K562 (cell line): Measurements from ENCODE around the gene RUSC2. TPM values are rescaled to one million over a fixed set of nuclear protein-coding genes. Genes with fewer than 3 reads are reported as not detected.

Experiments used
- ATAC-seq: fragments of 200-7000 bp; cut with Tn5 transposase; 3 replicates; pipeline ENCODE4 v1.9.1; 2020; ENCODE audit warnings: moderate library complexity
- BruUV-seq: library from RNA; stranded (reverse); fragments of 400-500 nt; replicated peaks from 2 replicates; lab custom pipeline; 2021; lab: Mats Ljungman, UMichigan
- CTCF ChIA-PET: fragments of 300-600 bp; formaldehyde crosslinking; extraction: SDS; loops from one replicate; lab custom pipeline; 2021; ENCODE audit warnings: low intra/inter-chr PET ratio; lab: Yijun Ruan, JAX
- POLR2A ChIA-PET: fragments of 300-600, 350-650 bp; sonication (Branson Sonifier 250); formaldehyde crosslinking; extraction: SDS; loops from one replicate; lab custom pipeline; 2021; ENCODE audit warnings: antibody characterized with exemption, inconsistent platforms; lab: Yijun Ruan, JAX
- DNase-seq, 4 experiments: peaks; one replicate each; pipeline versions ENCODE4 v3.0.0 to v3.0.0-alpha.2; 2011 to 2018; ENCODE audit warnings: low spot score in 3 of 4, mixed read lengths in 3 of 4; ENCODE audit errors: extremely low read depth in 1 of 4
- FAIRE-seq: peaks from 2 replicates; lab custom pipeline; 2011; peaks lifted over from hg19 to GRCh38; lab: Jason Lieb, UNC
- H2AFZ ChIP-seq: 2 replicates; pipeline ENCODE4 v1.6.0; 2011; ENCODE audit warnings: low read depth, low read length, control low read depth, inconsistent platforms
- H3K27ac ChIP-seq: fragments of 200-600 bp; 3 replicates; pipeline ENCODE4 v1.8.0; 2011; ENCODE audit warnings: low read depth, mild to moderate bottlenecking, control low read depth, inconsistent platforms, low read length, moderate library complexity, mixed read lengths; ENCODE audit errors: extremely low read depth
- H3K27me3 ChIP-seq, 2 experiments: fragments of 300-600 bp in 1 of 2; 2 replicates in 1 of 2; 3 replicates in 1 of 2; pipeline versions ENCODE4 v1.6.0 to v1.8.0; 2011; ENCODE audit warnings: inconsistent platforms in 2 of 2, low read length in 2 of 2, mild to moderate bottlenecking in 1 of 2, mixed read lengths in 1 of 2, moderate library complexity in 1 of 2; ENCODE audit not compliant: control insufficient read depth in 2 of 2, insufficient read depth in 2 of 2
- H3K36me3 ChIP-seq: fragments of 300-600 bp; 3 replicates; pipeline ENCODE4 v1.8.0; 2011; ENCODE audit warnings: mild to moderate bottlenecking, low read length, inconsistent platforms; ENCODE audit not compliant: control insufficient read depth, insufficient read depth
- H3K4me1 ChIP-seq, 2 experiments: fragments of 200-600 bp in 1 of 2; replicated peaks in 1 of 2; 2 replicates in 1 of 2; 3 replicates in 1 of 2; pipeline versions ENCODE4 v1.5.1 to v1.8.0; 2011; ENCODE audit warnings: inconsistent platforms in 2 of 2, low read length in 2 of 2, mild to moderate bottlenecking in 1 of 2, mixed read lengths in 1 of 2, moderate library complexity in 1 of 2; ENCODE audit not compliant: control insufficient read depth in 2 of 2, insufficient read depth in 2 of 2
- H3K4me2 ChIP-seq: 2 replicates; pipeline ENCODE4 v1.6.1; 2011; ENCODE audit warnings: low read length, control low read depth, inconsistent platforms, mixed read lengths; ENCODE audit not compliant: insufficient read depth
- H3K4me3 ChIP-seq: fragments of 200-600 bp; sonication (generic), shearing (Covaris generic); 2 replicates; pipeline ENCODE4 v1.5.1; 2016; ENCODE audit warnings: control low read depth, inconsistent platforms
- H3K79me2 ChIP-seq: fragments of 200-600 bp; 3 replicates; pipeline ENCODE4 v1.8.0; 2011; ENCODE audit warnings: low read length, inconsistent platforms; ENCODE audit not compliant: control insufficient read depth, insufficient read depth
- H3K9ac ChIP-seq, 2 experiments: 2 replicates each; pipeline versions ENCODE4 v1.6.0 to v1.6.1; 2011; ENCODE audit warnings: low read depth in 2 of 2, low read length in 2 of 2, control low read depth in 1 of 2, inconsistent platforms in 1 of 2, mild to moderate bottlenecking in 1 of 2, mixed read lengths in 1 of 2; ENCODE audit not compliant: insufficient read depth in 1 of 2
- H3K9me1 ChIP-seq: one replicate; pipeline ENCODE4 v1.6.0; 2011; ENCODE audit warnings: inconsistent platforms, mild to moderate bottlenecking, low read length, moderate library complexity; ENCODE audit not compliant: control insufficient read depth, insufficient read depth
- H3K9me3 ChIP-seq: replicated peaks from 2 replicates; pipeline ENCODE4 v1.5.1; 2011; ENCODE audit warnings: low read depth, low read length, inconsistent platforms; ENCODE audit not compliant: control insufficient read depth, insufficient read depth
- H4K20me1 ChIP-seq: replicated peaks from 2 replicates; pipeline ENCODE4 v1.6.1; 2011; ENCODE audit warnings: low read length, inconsistent platforms, mixed read lengths; ENCODE audit not compliant: control insufficient read depth, insufficient read depth
- CBFA2T2 ChIP-seq: fragments of 450-650 bp; conservative IDR thresholded peaks from 2 replicates; pipeline ENCODE4 v1.6.1; 2017; ENCODE audit warnings: mild to moderate bottlenecking
- EWSR1 ChIP-seq: fragments of 450-650 bp; IDR thresholded peaks from 2 replicates; pipeline ENCODE4 v1.6.1; 2018; ENCODE audit warnings: borderline replicate concordance, mild to moderate bottlenecking, low read depth, moderate library complexity; ENCODE audit not compliant: partially characterized antibody
- HIVEP1 ChIP-seq: fragments of 250-450 bp; sonication (Bioruptor Pico); IDR thresholded peaks from 2 replicates; pipeline ENCODE4 v1.4.0; 2020; ENCODE audit warnings: mild to moderate bottlenecking
- HNRNPH1 ChIP-seq: fragments of 200-400 bp; formaldehyde crosslinking; optimal IDR thresholded peaks from 2 replicates; pipeline ENCODE3; 2017; ENCODE audit warnings: low read depth, mild to moderate bottlenecking, low read length, moderate library complexity
- NFATC3 ChIP-seq: fragments of 450-650 bp; IDR thresholded peaks from 2 replicates; pipeline ENCODE4 v1.6.1; 2017; ENCODE audit warnings: mild to moderate bottlenecking
- NFYB ChIP-seq: IDR thresholded peaks from 2 replicates; pipeline ENCODE4 v1.6.1; 2011; ENCODE audit warnings: mild to moderate bottlenecking, moderate library complexity; ENCODE audit not compliant: insufficient read length; ENCODE audit errors: extremely low read depth
- TCF7L2 ChIP-seq: fragments of 150-350 bp; IDR thresholded peaks from 2 replicates; pipeline ENCODE4 v1.6.1; 2016; ENCODE audit warnings: low read depth, mild to moderate bottlenecking, low read length, moderate library complexity
- ZNF184 ChIP-seq: sonication (generic); formaldehyde crosslinking; IDR thresholded peaks from 2 replicates; pipeline ENCODE4 v1.5.0; 2020; ENCODE audit warnings: missing genetic modification reagents
- ZZZ3 ChIP-seq: fragments of 450-650 bp; IDR thresholded peaks from 2 replicates; pipeline ENCODE4 v1.6.1; 2016; ENCODE audit warnings: antibody characterized with exemption, mild to moderate bottlenecking, moderate library complexity
- WGBS: fragments of 100-300 bp; shearing (Covaris generic); methylation state at CpG from one replicate; pipeline ENCODE4 v1.1.6; 2016; ENCODE audit warnings: low coverage, mixed read lengths; ENCODE audit not compliant: insufficient coverage; ENCODE audit errors: missing lambda C conversion rate; 5-methylcytosine and 5-hydroxymethylcytosine counted together
- in situ Hi-C: fragments of 300-500 bp; cut with MboI; formaldehyde crosslinking; loops from 4 replicates; pipeline ENCODE4 v1.15.0; 2018; ENCODE audit warnings: inconsistent platforms, mixed read lengths
- intact Hi-C: fragments of 100-400 bp; cut with micrococcal nuclease; formaldehyde crosslinking; loops from 2 replicates; pipeline ENCODE4 v1.14.2; 2022
- polyA plus RNA-seq, 8 experiments: library from polyadenylated mRNA; depleted of rRNA in 4 of 8; stranded (reverse) in 5 of 8; unstranded in 3 of 8; fragments of >200 nt; fragmentation: Nextera tagmentation in 2 of 8; fragmentation: Illumina TruSeq in 1 of 8; extraction: Ambion mirVana in 2 of 8; extraction: Trizol in 1 of 8; gene quantifications; 2 replicates each; pipeline versions ENCODE4 v1.2.1 to v1.2.3, GENCODE V29; 2011 to 2014; ENCODE audit warnings: inconsistent platforms in 1 of 8, missing spikeins in 1 of 8
- total RNA-seq, 7 experiments: library from RNA; depleted of rRNA in 6 of 7; stranded (reverse); fragments of >200 nt in 6 of 7; fragmentation: Illumina TruSeq in 2 of 7; extraction: Trizol in 2 of 7; gene quantifications; 2 replicates each; pipeline versions ENCODE4 v1.2.1 to v1.2.3, GENCODE V29; 2011 to 2021; ENCODE audit warnings: low replicate concordance in 1 of 7
- TF ChIP-seq, protein P1 (sequence below): fragments of 250-450 bp; sonication (Bioruptor Pico); IDR thresholded peaks from 2 replicates; pipeline ENCODE4 v1.8.0; 2022; ENCODE audit warnings: inconsistent platforms
- TF ChIP-seq, protein P2 (sequence below): fragments of 250-450 bp; sonication (Bioruptor Pico); IDR thresholded peaks from 2 replicates; pipeline ENCODE4 v1.9.0; 2021; ENCODE audit warnings: mild to moderate bottlenecking, inconsistent platforms
- TF ChIP-seq, protein P3 (sequence below): sonication (generic); formaldehyde crosslinking; IDR thresholded peaks from 2 replicates; pipeline ENCODE4 v1.8.1; 2023; ENCODE audit warnings: mild to moderate bottlenecking, missing genetic modification reagents

Gene RUSC2
- total and polyA plus RNA-seq, 9 of the 15 experiments (the other 6 are each of a cell fraction or from before 2014, with no cell fraction given) = 0.08 to 12.8 (median 3.1) TPM

DNA sequence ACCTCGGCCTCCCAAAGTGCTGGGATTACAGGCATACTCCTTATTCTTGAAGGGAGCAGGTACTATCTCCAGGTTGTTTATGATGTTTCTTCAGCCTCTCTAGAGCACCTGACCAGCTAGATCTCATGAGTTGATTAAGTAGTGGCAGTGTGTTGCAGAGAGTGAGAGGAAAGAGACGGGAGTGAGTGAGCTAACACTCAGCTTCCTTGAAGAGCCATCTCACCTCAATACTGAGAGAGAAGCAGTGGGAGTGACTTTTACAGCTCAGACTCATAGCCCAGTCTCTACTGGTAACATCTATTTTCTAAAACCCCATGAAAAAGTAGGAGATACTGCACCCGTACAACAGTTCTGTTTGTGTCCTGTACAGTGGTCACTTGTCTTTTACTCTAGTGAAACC is 43.9 kb upstream of the RUSC2 start:
- Histone ChIP-seq H3K36me3 (no peaks in the 10 kb centered on the region), H3K27ac (no peak overlapping the region), H4K20me1 (no peaks in the 10 kb centered on the region), H3K27me3 (no peaks in the 10 kb centered on the region; a peak in 1 of 5 replicates), H3K4me3 (no peak overlapping the region), H3K9ac (no peak overlapping the region), H3K9me1 (no peaks in the 10 kb centered on the region), H3K9me3 (no peaks in the 10 kb centered on the region), H3K4me2 (no peak overlapping the region), H2AFZ (no peak overlapping the region), H3K4me1 (no peaks in the 10 kb centered on the region), H3K79me2 (no peaks in the 10 kb centered on the region)
- FAIRE-seq (no peak), DNase-seq (no peak), ATAC-seq (no peak)
- in situ Hi-C loops = no loop called here
- 0% methylated on average over 3 of the region's 3 CpGs for WGBS
- ChIA-PET POLR2A (no interaction called here), CTCF (no interaction called here)
- intact Hi-C loops = no loop called here
- no TSS peak for BruUV-seq
- TF ChIP-seq EWSR1 (no peak), HNRNPH1 (no peak), NFYB (no peak), ZNF184 (no peak), CBFA2T2 (no peak), ZZZ3 (no peak), TCF7L2 (no peak), NFATC3 (no peak), HIVEP1 (CRISPR knock-in tag) (no peak)
- TF ChIP-seq, protein P1, sequence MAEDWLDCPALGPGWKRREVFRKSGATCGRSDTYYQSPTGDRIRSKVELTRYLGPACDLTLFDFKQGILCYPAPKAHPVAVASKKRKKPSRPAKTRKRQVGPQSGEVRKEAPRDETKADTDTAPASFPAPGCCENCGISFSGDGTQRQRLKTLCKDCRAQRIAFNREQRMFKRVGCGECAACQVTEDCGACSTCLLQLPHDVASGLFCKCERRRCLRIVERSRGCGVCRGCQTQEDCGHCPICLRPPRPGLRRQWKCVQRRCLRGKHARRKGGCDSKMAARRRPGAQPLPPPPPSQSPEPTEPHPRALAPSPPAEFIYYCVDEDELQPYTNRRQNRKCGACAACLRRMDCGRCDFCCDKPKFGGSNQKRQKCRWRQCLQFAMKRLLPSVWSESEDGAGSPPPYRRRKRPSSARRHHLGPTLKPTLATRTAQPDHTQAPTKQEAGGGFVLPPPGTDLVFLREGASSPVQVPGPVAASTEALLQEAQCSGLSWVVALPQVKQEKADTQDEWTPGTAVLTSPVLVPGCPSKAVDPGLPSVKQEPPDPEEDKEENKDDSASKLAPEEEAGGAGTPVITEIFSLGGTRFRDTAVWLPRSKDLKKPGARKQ (CRISPR knock-in tag) = no peak
- TF ChIP-seq, protein P2, sequence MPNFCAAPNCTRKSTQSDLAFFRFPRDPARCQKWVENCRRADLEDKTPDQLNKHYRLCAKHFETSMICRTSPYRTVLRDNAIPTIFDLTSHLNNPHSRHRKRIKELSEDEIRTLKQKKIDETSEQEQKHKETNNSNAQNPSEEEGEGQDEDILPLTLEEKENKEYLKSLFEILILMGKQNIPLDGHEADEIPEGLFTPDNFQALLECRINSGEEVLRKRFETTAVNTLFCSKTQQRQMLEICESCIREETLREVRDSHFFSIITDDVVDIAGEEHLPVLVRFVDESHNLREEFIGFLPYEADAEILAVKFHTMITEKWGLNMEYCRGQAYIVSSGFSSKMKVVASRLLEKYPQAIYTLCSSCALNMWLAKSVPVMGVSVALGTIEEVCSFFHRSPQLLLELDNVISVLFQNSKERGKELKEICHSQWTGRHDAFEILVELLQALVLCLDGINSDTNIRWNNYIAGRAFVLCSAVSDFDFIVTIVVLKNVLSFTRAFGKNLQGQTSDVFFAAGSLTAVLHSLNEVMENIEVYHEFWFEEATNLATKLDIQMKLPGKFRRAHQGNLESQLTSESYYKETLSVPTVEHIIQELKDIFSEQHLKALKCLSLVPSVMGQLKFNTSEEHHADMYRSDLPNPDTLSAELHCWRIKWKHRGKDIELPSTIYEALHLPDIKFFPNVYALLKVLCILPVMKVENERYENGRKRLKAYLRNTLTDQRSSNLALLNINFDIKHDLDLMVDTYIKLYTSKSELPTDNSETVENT = no peak
- TF ChIP-seq, protein P3, sequence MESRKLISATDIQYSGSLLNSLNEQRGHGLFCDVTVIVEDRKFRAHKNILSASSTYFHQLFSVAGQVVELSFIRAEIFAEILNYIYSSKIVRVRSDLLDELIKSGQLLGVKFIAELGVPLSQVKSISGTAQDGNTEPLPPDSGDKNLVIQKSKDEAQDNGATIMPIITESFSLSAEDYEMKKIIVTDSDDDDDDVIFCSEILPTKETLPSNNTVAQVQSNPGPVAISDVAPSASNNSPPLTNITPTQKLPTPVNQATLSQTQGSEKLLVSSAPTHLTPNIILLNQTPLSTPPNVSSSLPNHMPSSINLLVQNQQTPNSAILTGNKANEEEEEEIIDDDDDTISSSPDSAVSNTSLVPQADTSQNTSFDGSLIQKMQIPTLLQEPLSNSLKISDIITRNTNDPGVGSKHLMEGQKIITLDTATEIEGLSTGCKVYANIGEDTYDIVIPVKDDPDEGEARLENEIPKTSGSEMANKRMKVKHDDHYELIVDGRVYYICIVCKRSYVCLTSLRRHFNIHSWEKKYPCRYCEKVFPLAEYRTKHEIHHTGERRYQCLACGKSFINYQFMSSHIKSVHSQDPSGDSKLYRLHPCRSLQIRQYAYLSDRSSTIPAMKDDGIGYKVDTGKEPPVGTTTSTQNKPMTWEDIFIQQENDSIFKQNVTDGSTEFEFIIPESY (CRISPR knock-in tag) = no peak
